ENCODE data around the gene NPY.

GRCh38 chr7:24340727-24341126 lies 56.7 kb downstream of the NPY start:
- TF ChIP-seq NFATC3 (IDR thresholded peaks at IDR 0.05) (no peak), JUNB (CRISPR knock-in tag; conservative IDR thresholded peaks at IDR 0.05) (no peak)

Measured in K562 (cell line).